ENCODE data around the gene ASTN2.

DNA sequence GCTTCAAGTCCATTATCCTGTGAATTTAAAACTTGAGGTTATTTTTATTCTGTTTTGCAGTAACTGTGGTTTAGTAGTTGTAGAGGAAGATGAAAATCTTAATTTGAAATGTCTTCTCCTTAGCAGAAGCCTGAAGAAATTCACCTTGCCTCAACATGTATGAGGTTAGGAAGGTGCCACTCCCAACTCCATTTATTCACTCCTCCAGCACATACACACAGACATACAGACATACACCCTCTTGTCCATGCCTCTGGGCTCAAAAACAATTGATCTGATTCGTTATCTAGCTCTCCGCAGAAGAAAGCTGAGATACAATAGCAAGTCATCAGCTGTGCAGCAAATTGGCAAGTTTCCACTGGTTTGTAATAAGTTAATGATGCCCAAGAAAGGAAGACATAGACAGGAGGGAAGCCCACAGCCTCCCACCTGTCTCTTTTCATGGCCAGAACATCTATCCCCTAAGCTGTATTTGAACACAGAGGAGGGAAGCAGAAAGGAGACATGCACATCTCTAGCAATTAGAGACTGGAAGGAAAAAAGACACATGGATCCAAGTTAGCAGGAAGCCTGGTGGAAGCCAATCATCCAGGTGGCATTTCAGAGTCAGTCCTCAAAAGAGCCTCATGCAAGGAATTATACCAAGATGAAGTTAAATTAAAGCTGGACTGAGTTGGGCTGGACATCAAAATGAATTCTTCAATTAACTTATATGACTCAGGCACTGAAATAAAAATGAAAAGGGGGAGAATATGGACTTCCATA, 257.9 kb downstream of the ASTN2 start:
- TF ChIP-seq, protein P1, sequence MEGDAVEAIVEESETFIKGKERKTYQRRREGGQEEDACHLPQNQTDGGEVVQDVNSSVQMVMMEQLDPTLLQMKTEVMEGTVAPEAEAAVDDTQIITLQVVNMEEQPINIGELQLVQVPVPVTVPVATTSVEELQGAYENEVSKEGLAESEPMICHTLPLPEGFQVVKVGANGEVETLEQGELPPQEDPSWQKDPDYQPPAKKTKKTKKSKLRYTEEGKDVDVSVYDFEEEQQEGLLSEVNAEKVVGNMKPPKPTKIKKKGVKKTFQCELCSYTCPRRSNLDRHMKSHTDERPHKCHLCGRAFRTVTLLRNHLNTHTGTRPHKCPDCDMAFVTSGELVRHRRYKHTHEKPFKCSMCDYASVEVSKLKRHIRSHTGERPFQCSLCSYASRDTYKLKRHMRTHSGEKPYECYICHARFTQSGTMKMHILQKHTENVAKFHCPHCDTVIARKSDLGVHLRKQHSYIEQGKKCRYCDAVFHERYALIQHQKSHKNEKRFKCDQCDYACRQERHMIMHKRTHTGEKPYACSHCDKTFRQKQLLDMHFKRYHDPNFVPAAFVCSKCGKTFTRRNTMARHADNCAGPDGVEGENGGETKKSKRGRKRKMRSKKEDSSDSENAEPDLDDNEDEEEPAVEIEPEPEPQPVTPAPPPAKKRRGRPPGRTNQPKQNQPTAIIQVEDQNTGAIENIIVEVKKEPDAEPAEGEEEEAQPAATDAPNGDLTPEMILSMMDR (IDR thresholded peaks at IDR 0.05; ENCODE audit: low read length) = no peak
- no peak for TF ChIP-seq EZH2 (IDR thresholded peaks at IDR 0.05; ENCODE audit: borderline replicate concordance, low read length)

All from OCI-LY1 (cell line).